IMR-90 (cell line): ENCODE results near the gene ATG9A.

ENCODE experiments used
- BHLHE40 ChIP-seq: fragments of 150-350 bp; IDR thresholded peaks from 2 replicates; pipeline ENCODE4 v1.6.1; 2016; ENCODE audit warnings: mild to moderate bottlenecking, low read depth, low read length
- CEBPB ChIP-seq: IDR thresholded peaks from 2 replicates; pipeline ENCODE4 v1.6.1; 2012; ENCODE audit warnings: low read depth, low read length, improper control_type of control experiment
- CTCF ChIP-seq: conservative IDR thresholded peaks from 2 replicates; pipeline ENCODE4 v1.5.1; 2012; ENCODE audit warnings: mild to moderate bottlenecking, low read depth, low read length, improper control_type of control experiment
- FOS ChIP-seq: fragments of 150-350 bp; IDR thresholded peaks from 2 replicates; pipeline ENCODE4 v1.6.1; 2016; ENCODE audit warnings: low read depth, low read length
- MAFK ChIP-seq: IDR thresholded peaks from 2 replicates; pipeline ENCODE4 v1.6.1; 2012; ENCODE audit warnings: low read depth, low read length, improper control_type of control experiment
- MAZ ChIP-seq: IDR thresholded peaks from 2 replicates; pipeline ENCODE4 v1.6.1; 2012; ENCODE audit warnings: low read depth, mild to moderate bottlenecking, low read length, improper control_type of control experiment, moderate library complexity, borderline replicate concordance
- MXI1 ChIP-seq: IDR thresholded peaks from 2 replicates; pipeline ENCODE4 v1.6.1; 2012; ENCODE audit warnings: low read depth, mild to moderate bottlenecking, low read length, moderate library complexity, borderline replicate concordance
- NFE2L2 ChIP-seq: fragments of 150-350 bp; IDR thresholded peaks from 2 replicates; pipeline ENCODE4 v1.6.1; 2016; ENCODE audit warnings: low read depth, mild to moderate bottlenecking, low read length
- POLR2A ChIP-seq: IDR thresholded peaks from 2 replicates; pipeline ENCODE4 v1.6.1; 2012; ENCODE audit warnings: mild to moderate bottlenecking, low read depth, low read length
- RAD21 ChIP-seq: IDR thresholded peaks from 2 replicates; pipeline ENCODE4 v1.6.1; 2012; ENCODE audit warnings: low read length, improper control_type of control experiment
- RFX5 ChIP-seq: IDR thresholded peaks from 2 replicates; pipeline ENCODE4 v1.8.0; 2012; ENCODE audit warnings: low read depth, mild to moderate bottlenecking, low read length, moderate library complexity
- SMC3 ChIP-seq: fragments of 150-350 bp; IDR thresholded peaks from 2 replicates; pipeline ENCODE4 v1.6.1; 2016; ENCODE audit warnings: low read depth, mild to moderate bottlenecking, antibody characterized with exemption, low read length, moderate library complexity
- USF2 ChIP-seq: fragments of 150-350 bp; IDR thresholded peaks from 2 replicates; pipeline ENCODE4 v1.6.1; 2017; ENCODE audit warnings: mild to moderate bottlenecking, antibody characterized with exemption, low read length, low read depth

- no peak for TF ChIP-seq POLR2A
- no peak for TF ChIP-seq CTCF
- TF ChIP-seq MXI1 = no peak
- TF ChIP-seq USF2 = no peak
- no peak for TF ChIP-seq BHLHE40
- TF ChIP-seq MAZ = no peak
- TF ChIP-seq SMC3 = no peak
- TF ChIP-seq MAFK = no peak
- no peak for TF ChIP-seq RFX5
- no peak for TF ChIP-seq RAD21
- no peak for TF ChIP-seq CEBPB
- TF ChIP-seq FOS = no peak
- no peak for TF ChIP-seq NFE2L2
Measured at GRCh38 chr2:219209236-219210195, 19.9 kb downstream of the ATG9A start.
